Measurements from ENCODE around the gene NR6A1. TPM values are rescaled to one million over a fixed set of nuclear protein-coding genes. Genes with fewer than 3 reads are reported as not detected.

Gene NR6A1
- total and polyA plus RNA-seq, 10 donors = 0.14 to 3.7 (median 1.9) TPM

DNA sequence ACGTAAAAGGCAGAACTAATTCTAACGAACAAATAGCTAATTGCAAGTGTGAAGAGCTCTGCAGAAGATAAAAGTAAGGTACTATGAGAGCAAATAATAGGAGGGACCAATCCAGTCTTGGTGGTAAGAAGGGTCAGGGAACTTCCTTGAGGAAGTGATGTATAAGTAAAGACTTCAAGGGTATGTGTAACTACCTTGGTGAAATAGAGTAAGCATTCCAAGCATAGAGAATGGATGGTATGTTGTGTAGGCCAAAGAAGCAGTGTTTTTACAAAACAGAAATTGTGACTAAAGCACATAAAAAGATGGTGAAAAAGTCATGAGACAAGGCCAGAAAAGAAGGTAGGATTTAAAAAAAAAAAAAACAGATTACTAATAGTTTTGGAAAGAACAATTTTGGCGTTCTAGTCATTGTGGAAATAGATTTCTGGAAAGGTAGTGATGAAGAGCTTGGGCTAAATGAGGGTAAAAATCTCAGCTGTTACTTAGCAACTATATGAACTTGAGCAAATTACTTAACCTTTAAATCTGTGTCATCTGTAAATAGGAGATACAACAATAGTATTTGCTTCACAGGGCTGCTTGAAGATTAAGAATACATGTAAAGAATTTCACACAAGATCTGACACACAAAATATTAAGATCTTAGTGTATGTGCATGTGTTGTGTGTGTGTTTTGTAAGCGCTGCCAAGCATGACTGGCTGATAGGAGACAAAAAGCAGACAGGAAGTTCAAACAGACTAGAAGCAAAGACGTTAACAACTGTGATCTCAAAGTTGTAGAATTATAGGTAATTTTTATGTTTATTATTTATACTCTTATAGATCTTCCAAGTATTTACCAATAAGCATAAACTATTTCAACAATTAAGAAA is 73.5 kb downstream of the NR6A1 start:
- intact Hi-C loops (cut with DNase I; ENCODE audit: low total_unique reads) = no loop called here
- TF ChIP-seq POLR2A (IDR thresholded peaks at IDR 0.05) (no peak), POLR2AphosphoS5 (IDR thresholded peaks at IDR 0.05) (no peak)
- TF ChIP-seq, protein P1, sequence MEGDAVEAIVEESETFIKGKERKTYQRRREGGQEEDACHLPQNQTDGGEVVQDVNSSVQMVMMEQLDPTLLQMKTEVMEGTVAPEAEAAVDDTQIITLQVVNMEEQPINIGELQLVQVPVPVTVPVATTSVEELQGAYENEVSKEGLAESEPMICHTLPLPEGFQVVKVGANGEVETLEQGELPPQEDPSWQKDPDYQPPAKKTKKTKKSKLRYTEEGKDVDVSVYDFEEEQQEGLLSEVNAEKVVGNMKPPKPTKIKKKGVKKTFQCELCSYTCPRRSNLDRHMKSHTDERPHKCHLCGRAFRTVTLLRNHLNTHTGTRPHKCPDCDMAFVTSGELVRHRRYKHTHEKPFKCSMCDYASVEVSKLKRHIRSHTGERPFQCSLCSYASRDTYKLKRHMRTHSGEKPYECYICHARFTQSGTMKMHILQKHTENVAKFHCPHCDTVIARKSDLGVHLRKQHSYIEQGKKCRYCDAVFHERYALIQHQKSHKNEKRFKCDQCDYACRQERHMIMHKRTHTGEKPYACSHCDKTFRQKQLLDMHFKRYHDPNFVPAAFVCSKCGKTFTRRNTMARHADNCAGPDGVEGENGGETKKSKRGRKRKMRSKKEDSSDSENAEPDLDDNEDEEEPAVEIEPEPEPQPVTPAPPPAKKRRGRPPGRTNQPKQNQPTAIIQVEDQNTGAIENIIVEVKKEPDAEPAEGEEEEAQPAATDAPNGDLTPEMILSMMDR (IDR thresholded peaks at IDR 0.05 in 8 of 11, conservative IDR thresholded peaks at IDR 0.05 in 3 of 11) = no peak
- H3K27me3 ChIP-seq (replicated peaks in 1 of 7) = no peaks in the 10 kb centered on the region
- no peak overlapping the region for H3K27ac ChIP-seq
- H3K9me3 ChIP-seq = no peaks in the 10 kb centered on the region
- WGBS, 5 donors = 73 to 77% (median 74%) methylated on average over 5 of the region's 5 CpGs
- DNase-seq = no peak
- H3K36me3 ChIP-seq = no peaks in the 10 kb centered on the region
- H3K4me1 ChIP-seq = peaks cover 0 to 29% (median 0%) of the 10 kb centered on the region in 6 donors
- H3K4me3 ChIP-seq = no peak overlapping the region

DNA sequence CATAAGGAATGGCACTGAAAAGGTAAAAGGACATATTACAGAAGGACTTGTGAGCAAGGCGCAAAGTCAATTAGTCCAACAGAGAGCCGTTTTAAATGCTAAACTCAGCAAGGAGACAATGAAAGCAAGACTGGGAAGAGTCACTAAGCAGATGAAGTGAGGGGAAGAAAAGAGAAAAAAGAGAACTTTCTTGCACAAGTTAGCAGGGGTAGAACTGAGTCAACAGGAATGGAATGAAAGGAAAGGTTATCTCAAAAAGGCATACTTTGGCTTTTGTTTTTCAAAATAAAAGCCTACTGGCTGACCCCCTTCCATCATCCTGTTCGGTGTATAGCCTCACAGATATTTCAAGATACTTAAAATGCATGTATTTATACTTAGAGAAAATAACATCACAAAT is 75.0 kb downstream of the NR6A1 start:
- 77 to 88% (median 79%) methylated on average over 3 of the region's 3 CpGs for WGBS, 5 donors
- intact Hi-C loops (cut with DNase I; ENCODE audit: low total_unique reads) = no loop called here

DNA sequence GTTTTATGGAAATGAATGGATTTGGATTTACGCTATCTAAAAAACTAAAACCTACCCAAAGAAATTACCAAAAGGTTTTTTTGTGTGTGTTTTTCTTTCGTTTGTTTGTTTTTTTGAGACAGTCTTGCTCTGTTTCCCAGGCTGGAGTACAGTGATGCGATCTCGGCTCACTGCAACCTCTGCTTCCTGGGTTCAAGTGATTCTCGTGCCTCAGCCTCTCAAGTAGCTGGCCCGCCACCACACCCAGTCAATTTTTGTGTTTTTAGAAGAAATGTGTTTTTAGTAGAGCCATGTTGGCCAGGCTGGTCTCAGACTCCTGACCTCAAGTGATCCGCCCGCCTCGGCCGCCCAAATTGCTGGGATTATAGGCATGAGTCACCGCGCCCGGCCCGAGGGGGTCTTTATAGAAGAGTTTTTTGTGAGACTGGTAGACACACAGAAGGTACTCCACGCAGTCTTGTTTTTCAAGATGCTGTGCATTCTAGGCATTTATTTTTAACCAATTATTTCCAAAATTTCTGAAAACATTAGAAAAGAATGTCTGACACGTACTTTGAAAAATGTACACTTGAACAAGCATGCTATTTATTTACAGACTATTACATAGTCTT is 75.7 kb downstream of the NR6A1 start:
- peaks cover 0 to 29% (median 0%) of the 10 kb centered on the region in 6 donors for H3K4me1 ChIP-seq
- WGBS, 5 donors = 93 to 96% (median 94%) methylated on average over 16 of the region's 16 CpGs
- intact Hi-C loops (cut with DNase I; ENCODE audit: low total_unique reads) = no loop called here
- no peaks in the 10 kb centered on the region for H3K36me3 ChIP-seq
- TF ChIP-seq POLR2AphosphoS5 (IDR thresholded peaks at IDR 0.05) (no peak), POLR2A (IDR thresholded peaks at IDR 0.05) (no peak)
- TF ChIP-seq, protein P1 (IDR thresholded peaks at IDR 0.05 in 8 of 11, conservative IDR thresholded peaks at IDR 0.05 in 3 of 11) = no peak
- no peak overlapping the region for H3K27ac ChIP-seq
- no peak overlapping the region for H3K4me3 ChIP-seq
- H3K9me3 ChIP-seq = no peaks in the 10 kb centered on the region
- no peaks in the 10 kb centered on the region for H3K27me3 ChIP-seq (replicated peaks in 1 of 7)
- DNase-seq = no peak

More for the DNA sequence above, 75.0 kb downstream of the NR6A1 start:
- Histone ChIP-seq H3K9me3 (no peaks in the 10 kb centered on the region), H3K27ac (no peak overlapping the region), H3K27me3 (replicated peaks in 1 of 7) (no peaks in the 10 kb centered on the region), H3K4me3 (no peak overlapping the region), H3K36me3 (no peaks in the 10 kb centered on the region), H3K4me1 (peaks cover 0 to 29% (median 0%) of the 10 kb centered on the region in 6 donors)
- TF ChIP-seq POLR2AphosphoS5 (IDR thresholded peaks at IDR 0.05) (no peak), POLR2A (IDR thresholded peaks at IDR 0.05) (no peak)
- TF ChIP-seq, protein P1 (IDR thresholded peaks at IDR 0.05 in 8 of 11, conservative IDR thresholded peaks at IDR 0.05 in 3 of 11) = no peak
- DNase-seq = no peak
